ENCODE results near the gene FGF21.

- TF ChIP-seq POLR2A (IDR thresholded peaks at IDR 0.05; ENCODE audit: low read depth) (no peak), POLR2AphosphoS5 (IDR thresholded peaks at IDR 0.05) (no peak), CTCF (IDR thresholded peaks at IDR 0.05) (no peak), EP300 (IDR thresholded peaks at IDR 0.05) (no peak)
Measured at GRCh38 chr19:48794291-48794690, 39.0 kb downstream of the FGF21 start.

Measured in esophagus muscularis mucosa (tissue), 4 donors.